Esophagus muscularis mucosa (tissue), 4 donors: ENCODE results near the gene ZBTB7C. TPM values are rescaled to one million over a fixed set of nuclear protein-coding genes. Genes with fewer than 3 reads are reported as not detected.

Source experiments
- DNase-seq: peaks from one replicate; pipeline ENCODE4 v3.0.0-alpha.2; 2017; ENCODE audit errors: extremely low spot score
- H3K27ac ChIP-seq, 4 donors: fragments of 200-600 bp; sonication (generic); replicated peaks in 1 of 4; 1 replicate in 3 of 4; 2 replicates in 1 of 4; pipeline ENCODE4 v1.5.1; 2016 to 2019; ENCODE audit warnings: mild to moderate bottlenecking in 1 of 4
- H3K27me3 ChIP-seq, 4 donors: fragments of 200-600 bp; sonication (generic); one replicate each; pipeline versions ENCODE4 v1.5.1 to v1.6.0; 2016 to 2019
- H3K36me3 ChIP-seq, 4 donors: fragments of 200-600 bp; sonication (generic); one replicate each; pipeline ENCODE4 v1.5.1; 2016 to 2019
- H3K4me1 ChIP-seq, 4 donors: fragments of 200-600 bp; sonication (generic); one replicate each; pipeline ENCODE4 v1.5.1; 2016 to 2019
- H3K4me3 ChIP-seq, 4 donors: fragments of 200-600 bp; sonication (generic); 1 replicate in 2 of 4; 2 replicates in 2 of 4; pipeline ENCODE4 v1.5.1; 2016 to 2019; ENCODE audit warnings: mild to moderate bottlenecking in 4 of 4, moderate library complexity in 1 of 4
- H3K9me3 ChIP-seq, 4 donors: fragments of 200-600 bp; sonication (generic); 1 replicate in 3 of 4; 2 replicates in 1 of 4; pipeline ENCODE4 v1.5.1; 2016 to 2019
- CTCF ChIP-seq, 3 experiments: fragments of 200-600 bp in 2 of 3; fragments of 450-650 bp in 1 of 3; sonication (generic) in 2 of 3; IDR thresholded peaks; one replicate each; pipeline ENCODE4 v1.5.1; 2017 to 2019; ENCODE audit warnings: antibody characterized with exemption in 3 of 3, mild to moderate bottlenecking in 2 of 3, moderate library complexity in 1 of 3
- EP300 ChIP-seq: sonication (generic); formaldehyde crosslinking; IDR thresholded peaks from one replicate; pipeline ENCODE4 v1.6.1; 2017; ENCODE audit warnings: antibody characterized with exemption
- POLR2A ChIP-seq: fragments of 450-650 bp; IDR thresholded peaks from one replicate; pipeline ENCODE4 v1.6.1; 2017; ENCODE audit warnings: antibody characterized with exemption, moderate library complexity, mild to moderate bottlenecking, low read depth
- POLR2AphosphoS5 ChIP-seq, 2 donors: sonication (generic); formaldehyde crosslinking; IDR thresholded peaks; one replicate each; pipeline ENCODE4 v1.6.1; 2017; ENCODE audit warnings: antibody characterized with exemption in 2 of 2
- WGBS: methylation state at CpG from one replicate; pipeline ENCODE4 v1.1.5; 2018; 5-methylcytosine and 5-hydroxymethylcytosine counted together
- intact Hi-C: fragments of 100-400 bp; cut with DNase I; formaldehyde crosslinking; loops from one replicate; pipeline ENCODE4 v1.15.1; 2023
- total RNA-seq, 4 donors: library from RNA; depleted of rRNA; stranded (reverse); fragments of >200 nt; gene quantifications; one replicate each; pipeline versions ENCODE4 v1.1.0 to v1.2.1, GENCODE V29; 2016

Gene ZBTB7C
- total RNA-seq, 4 donors from 2014 or later = 6.3 to 13.2 (median 9.1) TPM

DNA sequence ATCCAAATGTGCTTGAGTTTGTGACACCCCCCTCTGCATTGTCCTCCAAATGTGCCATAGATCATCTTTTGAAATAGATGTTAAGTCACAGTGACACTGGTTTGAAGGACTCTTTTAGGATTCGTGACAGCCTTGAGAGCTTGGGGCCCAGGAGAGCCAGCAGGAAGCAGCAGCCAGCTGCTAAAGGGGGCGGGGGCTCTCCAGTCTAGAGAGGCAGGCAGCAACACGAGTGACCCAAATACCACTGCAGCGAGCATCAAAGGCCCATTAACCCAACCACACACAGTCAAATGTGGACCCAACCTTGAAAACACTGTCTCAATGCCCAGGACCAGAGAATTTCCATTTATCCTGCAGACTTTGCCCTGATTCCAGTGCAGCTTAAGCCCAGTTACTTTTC is 75.6 kb downstream of the ZBTB7C start:
- Histone ChIP-seq H3K4me3 (no peak overlapping the region), H3K27me3 (no peaks in the 10 kb centered on the region), H3K4me1 (peaks cover 0 to 17% (median 8%) of the 10 kb centered on the region in 4 donors), H3K27ac (no peak overlapping the region), H3K9me3 (no peaks in the 10 kb centered on the region), H3K36me3 (no peaks in the 10 kb centered on the region)
- TF ChIP-seq POLR2AphosphoS5 (IDR thresholded peaks at IDR 0.05) = no peak
- no peak for TF ChIP-seq EP300
- TF ChIP-seq POLR2A = no peak
- TF ChIP-seq CTCF (IDR thresholded peaks at IDR 0.05) = no peak
- intact Hi-C loops = loop anchor here (10.0 kb wide), 1 partner anchor 309 kb away; no protein-coding TSS in a partner anchor
- 39% methylated on average over 4 of the region's 4 CpGs for WGBS
- no peak for DNase-seq

DNA sequence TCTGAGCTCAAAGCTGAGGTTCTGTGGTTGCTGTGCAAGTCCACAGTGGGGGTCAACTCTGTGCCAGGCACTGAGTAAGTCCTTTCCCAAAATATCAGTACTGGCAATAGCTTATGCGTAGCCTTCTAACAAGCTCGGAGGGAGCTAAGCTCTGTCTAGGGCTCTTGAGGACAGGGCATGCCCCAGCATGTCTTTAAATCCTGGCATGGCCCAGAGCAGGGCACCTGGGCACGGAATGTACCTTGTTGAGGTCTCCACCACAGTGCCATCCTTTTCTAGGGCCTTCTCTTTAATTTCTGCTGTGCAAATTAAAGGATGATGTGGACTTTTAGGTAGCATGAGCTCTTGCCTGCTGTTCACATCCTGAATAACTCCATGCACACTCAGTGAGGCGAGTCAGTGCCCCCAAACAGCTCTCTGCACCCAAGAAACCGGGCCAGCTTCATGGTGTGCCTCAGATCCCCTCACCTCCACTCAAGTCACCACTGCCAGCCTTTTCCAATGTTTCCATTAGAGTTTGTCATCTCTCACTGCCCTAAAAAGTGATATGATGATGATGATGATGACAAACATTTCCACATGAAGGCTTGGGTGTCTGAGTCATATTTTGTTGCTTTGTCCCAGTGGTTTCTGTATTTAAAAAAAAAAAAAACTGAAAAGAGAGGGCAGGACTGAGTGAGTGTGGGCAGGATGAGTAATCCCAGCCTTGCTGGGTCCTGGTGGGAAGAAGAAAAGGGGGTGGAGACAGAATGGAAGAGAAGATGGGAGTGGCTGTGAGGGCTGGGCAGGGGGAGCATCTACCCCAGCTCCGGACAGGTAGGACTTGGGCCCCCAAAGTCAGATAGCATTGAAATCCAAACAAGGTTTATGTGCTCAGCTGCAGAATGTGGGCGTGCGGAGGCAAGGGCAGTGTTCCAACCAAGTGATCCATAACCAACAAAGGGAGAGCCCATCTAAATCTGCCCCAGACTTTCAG is 78.9 kb downstream of the ZBTB7C start:
- DNase-seq = no peak
- Histone ChIP-seq H3K9me3 (no peaks in the 10 kb centered on the region), H3K36me3 (no peaks in the 10 kb centered on the region), H3K27me3 (no peaks in the 10 kb centered on the region), H3K27ac (no peak overlapping the region), H3K4me1 (peaks cover 0 to 15% (median 7%) of the 10 kb centered on the region in 4 donors), H3K4me3 (no peak overlapping the region)
- no peak for TF ChIP-seq POLR2AphosphoS5 (IDR thresholded peaks at IDR 0.05)
- no peak for TF ChIP-seq EP300
- no peak for TF ChIP-seq POLR2A
- TF ChIP-seq CTCF (IDR thresholded peaks at IDR 0.05) = no peak
- WGBS = 87% methylated on average over 8 of the region's 8 CpGs
- intact Hi-C loops = loop anchor here (10.0 kb wide), 1 partner anchor 306 kb away; no protein-coding TSS in a partner anchor

DNA sequence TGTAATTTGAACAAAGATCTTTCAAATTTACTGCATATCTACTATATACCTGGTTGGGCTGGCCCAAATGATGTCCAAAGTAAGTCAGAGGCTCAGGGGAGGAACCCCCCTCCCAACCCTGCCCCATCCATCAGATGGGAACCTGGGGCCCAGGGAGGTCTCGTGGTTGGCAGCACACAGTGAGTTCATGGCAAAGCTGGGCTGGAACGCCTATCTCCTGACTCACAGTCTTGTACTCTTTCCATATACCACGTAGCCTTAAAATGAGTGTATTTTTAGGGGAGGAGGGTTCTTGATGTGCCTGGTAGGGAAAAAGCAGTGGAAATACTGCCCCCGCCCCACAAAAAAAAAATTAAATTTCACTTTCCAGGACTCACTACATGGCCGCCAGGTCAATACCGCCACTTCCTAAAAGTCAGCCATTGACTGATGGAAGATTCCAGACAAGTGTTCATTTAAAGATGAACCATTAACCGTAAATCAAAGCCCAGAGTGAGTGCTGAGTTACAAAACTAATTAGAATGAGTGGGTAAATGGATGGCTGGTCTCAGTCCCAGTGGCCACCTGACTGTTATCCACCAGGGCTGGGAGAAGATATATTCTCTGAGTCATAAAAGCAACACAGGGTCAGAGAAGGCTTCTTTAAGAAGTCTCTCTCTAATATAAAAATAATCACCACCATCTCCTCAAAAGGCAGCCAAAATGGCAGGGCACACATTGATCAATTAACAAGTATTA is 80.5 kb downstream of the ZBTB7C start:
- Histone ChIP-seq H3K27me3 (no peaks in the 10 kb centered on the region), H3K36me3 (no peaks in the 10 kb centered on the region), H3K27ac (no peak overlapping the region), H3K4me3 (no peak overlapping the region), H3K4me1 (peaks cover 0 to 15% (median 7%) of the 10 kb centered on the region in 4 donors), H3K9me3 (no peaks in the 10 kb centered on the region)
- DNase-seq = no peak
- 74% methylated on average over 7 of the region's 7 CpGs for WGBS
- no peak for TF ChIP-seq CTCF (IDR thresholded peaks at IDR 0.05)
- no peak for TF ChIP-seq POLR2AphosphoS5 (IDR thresholded peaks at IDR 0.05)
- no peak for TF ChIP-seq EP300
- no peak for TF ChIP-seq POLR2A
- intact Hi-C loops = no loop called here

DNA sequence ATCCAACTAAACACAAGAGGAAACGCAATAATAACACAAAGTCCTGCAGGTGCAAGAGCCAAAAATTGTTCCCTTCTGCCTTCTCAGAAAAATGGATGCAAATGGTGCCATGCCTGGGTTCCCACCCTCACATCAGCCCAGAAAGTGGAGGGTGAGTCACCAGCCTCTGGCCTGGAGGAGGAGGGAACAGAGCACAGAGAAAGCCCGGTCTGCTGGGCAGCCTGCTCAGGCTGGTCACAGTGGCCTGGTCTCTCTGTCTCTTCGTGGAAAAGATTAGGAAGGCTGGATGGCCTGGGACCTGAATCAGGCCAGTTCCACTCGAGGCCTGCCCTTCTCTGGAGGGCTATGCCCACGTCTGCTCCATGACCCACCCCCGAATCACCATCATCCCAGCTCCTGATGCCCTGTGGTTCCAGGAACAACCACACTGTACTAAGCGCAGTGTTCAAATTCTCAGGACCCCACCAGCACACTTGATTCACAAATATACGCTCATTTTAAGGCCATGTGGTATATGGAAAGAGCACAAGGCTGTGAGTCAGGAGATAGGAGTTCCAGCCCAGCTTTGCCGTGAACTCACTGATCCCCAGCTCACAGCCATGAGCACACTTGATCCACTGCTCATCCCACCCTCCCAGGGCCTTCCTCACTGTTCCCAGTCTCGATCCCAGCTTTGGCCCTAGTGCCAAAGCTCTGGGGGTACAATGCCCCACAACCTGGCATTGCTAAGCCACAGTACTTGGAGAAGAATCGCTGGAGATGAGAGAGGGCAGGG is 82.1 kb downstream of the ZBTB7C start:
- TF ChIP-seq POLR2A (no peak), POLR2AphosphoS5 (IDR thresholded peaks at IDR 0.05) (no peak), EP300 (no peak), CTCF (IDR thresholded peaks at IDR 0.05) (no peak)
- H3K27me3 ChIP-seq = no peaks in the 10 kb centered on the region
- H3K27ac ChIP-seq = no peak overlapping the region
- WGBS = 82% methylated on average over 10 of the region's 11 CpGs
- H3K4me1 ChIP-seq = peaks cover 0 to 15% (median 7%) of the 10 kb centered on the region in 4 donors
- no peak for DNase-seq
- no peaks in the 10 kb centered on the region for H3K9me3 ChIP-seq
- no peak overlapping the region for H3K4me3 ChIP-seq
- intact Hi-C loops = no loop called here
- H3K36me3 ChIP-seq = no peaks in the 10 kb centered on the region
